PFSK-1 (cell line): ENCODE results near the gene DHX29.

Experiments used
- FOXP2 ChIP-seq: optimal IDR thresholded peaks from 2 replicates; pipeline ENCODE3; 2011; ENCODE audit warnings: borderline replicate concordance, control low read depth, inconsistent platforms; ENCODE audit not compliant: insufficient read depth; ENCODE audit errors: extremely low read length, extremely low read depth
- POLR2AphosphoS5 ChIP-seq: IDR thresholded peaks from 2 replicates; pipeline ENCODE4 v1.6.1; 2012; ENCODE audit warnings: low read depth, mild to moderate bottlenecking, control low read depth, low read length, moderate library complexity
- REST ChIP-seq, 2 experiments: IDR thresholded peaks; 2 replicates each; pipeline versions ENCODE4 v1.6.1 to v1.8.0; 2011 to 2012; ENCODE audit warnings: low read depth in 2 of 2, low read length in 2 of 2, control low read depth in 1 of 2, inconsistent platforms in 1 of 2, mild to moderate bottlenecking in 1 of 2, moderate library complexity in 1 of 2; ENCODE audit not compliant: insufficient read depth in 1 of 2
- SIN3A ChIP-seq: IDR thresholded peaks from 2 replicates; pipeline ENCODE4 v1.6.1; 2012; ENCODE audit warnings: mild to moderate bottlenecking, low read length, moderate library complexity, borderline replicate concordance; ENCODE audit not compliant: insufficient read depth
- TAF1 ChIP-seq: IDR thresholded peaks from 2 replicates; pipeline ENCODE4 v1.6.1; 2012; ENCODE audit warnings: low read length, control low read depth, borderline replicate concordance; ENCODE audit not compliant: insufficient read depth

DHX29 gene

GRCh38 chr5:55227664-55228430, 79.6 kb downstream of the DHX29 start:
- TF ChIP-seq SIN3A = no peak
- TF ChIP-seq REST (IDR thresholded peaks at IDR 0.05; ENCODE audit: insufficient read depth in 1 of 2, low read depth in 2 of 2, low read length in 2 of 2) = no peak
- TF ChIP-seq POLR2AphosphoS5 = no peak
- no peak for TF ChIP-seq FOXP2
- TF ChIP-seq TAF1 = no peak

- TF ChIP-seq REST (IDR thresholded peaks at IDR 0.05; ENCODE audit: insufficient read depth in 1 of 2, low read depth in 2 of 2, low read length in 2 of 2) (no peak), FOXP2 (no peak), TAF1 (no peak), SIN3A (no peak), POLR2AphosphoS5 (no peak)
Observed at GRCh38 chr5:55226934-55227663, 80.4 kb downstream of the DHX29 start, which contains the start of gene MCIDAS. TSS of gene MCIDAS (minus strand) at chr5:55227315. CDS start at chr5:55227138, 177 bp downstream.

- no peak for TF ChIP-seq FOXP2
- TF ChIP-seq REST (IDR thresholded peaks at IDR 0.05; ENCODE audit: insufficient read depth in 1 of 2, low read depth in 2 of 2, low read length in 2 of 2) = no peak
- no peak for TF ChIP-seq POLR2AphosphoS5
- 0 out of 2 replicates have a peak, but pooled peaks have one; percentile 45 for TF ChIP-seq SIN3A
Observed at GRCh38 chr5:55226027-55226933, 81.2 kb downstream of the DHX29 start.

GRCh38 chr5:55225346-55225745, 82.1 kb downstream of the DHX29 start:
- no peak for TF ChIP-seq POLR2AphosphoS5

GRCh38 chr5:55223812-55224240, 83.7 kb downstream of the DHX29 start:
- TF ChIP-seq POLR2AphosphoS5 (no peak), SIN3A (no peak), TAF1 (no peak), REST (IDR thresholded peaks at IDR 0.05; ENCODE audit: insufficient read depth in 1 of 2, low read depth in 2 of 2, low read length in 2 of 2) (no peak), FOXP2 (no peak)
